DOHH2 (cell line): Measurements from ENCODE around the gene SMARCB1.

Experiments used
- CTCF ChIP-seq: fragments of 200-600 bp; sonication (generic); IDR thresholded peaks from one replicate; pipeline ENCODE4 v1.5.1; 2014; ENCODE audit warnings: antibody characterized with exemption, mild to moderate bottlenecking, low read depth, low read length; ENCODE audit not compliant: poor library complexity, severe bottlenecking
- EZH2phosphoT487 ChIP-seq: fragments of 200-600 bp; sonication (generic); IDR thresholded peaks from 2 replicates; pipeline ENCODE4 v1.6.1; 2017; ENCODE audit warnings: borderline replicate concordance, mild to moderate bottlenecking, antibody characterized with exemption, low read length, moderate library complexity, mixed read lengths

GRCh38 chr22:23834793-23835483, 48.2 kb downstream of the SMARCB1 start:
- TF ChIP-seq CTCF (no peak), EZH2phosphoT487 (no peak)
